ENCODE data around the gene VWA3B.

- TF ChIP-seq, protein P1, sequence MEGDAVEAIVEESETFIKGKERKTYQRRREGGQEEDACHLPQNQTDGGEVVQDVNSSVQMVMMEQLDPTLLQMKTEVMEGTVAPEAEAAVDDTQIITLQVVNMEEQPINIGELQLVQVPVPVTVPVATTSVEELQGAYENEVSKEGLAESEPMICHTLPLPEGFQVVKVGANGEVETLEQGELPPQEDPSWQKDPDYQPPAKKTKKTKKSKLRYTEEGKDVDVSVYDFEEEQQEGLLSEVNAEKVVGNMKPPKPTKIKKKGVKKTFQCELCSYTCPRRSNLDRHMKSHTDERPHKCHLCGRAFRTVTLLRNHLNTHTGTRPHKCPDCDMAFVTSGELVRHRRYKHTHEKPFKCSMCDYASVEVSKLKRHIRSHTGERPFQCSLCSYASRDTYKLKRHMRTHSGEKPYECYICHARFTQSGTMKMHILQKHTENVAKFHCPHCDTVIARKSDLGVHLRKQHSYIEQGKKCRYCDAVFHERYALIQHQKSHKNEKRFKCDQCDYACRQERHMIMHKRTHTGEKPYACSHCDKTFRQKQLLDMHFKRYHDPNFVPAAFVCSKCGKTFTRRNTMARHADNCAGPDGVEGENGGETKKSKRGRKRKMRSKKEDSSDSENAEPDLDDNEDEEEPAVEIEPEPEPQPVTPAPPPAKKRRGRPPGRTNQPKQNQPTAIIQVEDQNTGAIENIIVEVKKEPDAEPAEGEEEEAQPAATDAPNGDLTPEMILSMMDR (IDR thresholded peaks at IDR 0.05; ENCODE audit: extremely low read depth in 1 of 2, insufficient read depth in 1 of 2, low read depth in 1 of 2, low read length in 2 of 2): no peak
- TF ChIP-seq, protein P2, sequence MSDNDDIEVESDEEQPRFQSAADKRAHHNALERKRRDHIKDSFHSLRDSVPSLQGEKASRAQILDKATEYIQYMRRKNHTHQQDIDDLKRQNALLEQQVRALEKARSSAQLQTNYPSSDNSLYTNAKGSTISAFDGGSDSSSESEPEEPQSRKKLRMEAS (IDR thresholded peaks at IDR 0.05; ENCODE audit: insufficient read depth, insufficient read length): no peak
- no peak for TF ChIP-seq POLR2A (IDR thresholded peaks at IDR 0.05; ENCODE audit: low read depth, low read length)
Measured at GRCh38 chr2:98278074-98278473, 191.1 kb downstream of the VWA3B start.

Measured in endothelial cell of umbilical vein (primary cell).